ENCODE results near the gene OCA2. TPM values are rescaled to one million over a fixed set of nuclear protein-coding genes. Genes with fewer than 3 reads are reported as not detected.

OCA2 gene
- total RNA-seq, 1 experiment from 2014 or later: 0.13 TPM

- Histone ChIP-seq H3K9me3 (ENCODE audit: control insufficient read depth, insufficient read depth, low read depth, low read length) (no peaks in the 10 kb centered on the region), H3K27ac (ENCODE audit: low read length) (no peak overlapping the region), H3K4me3 (ENCODE audit: low read depth in 2 of 2, low read length in 2 of 2) (peak overlapping the region; percentile 22 to 26), H3K36me3 (ENCODE audit: control insufficient read depth, insufficient read depth, low read length) (no peaks in the 10 kb centered on the region), H3K27me3 (ENCODE audit: control insufficient read depth, insufficient read depth, low read length) (no peaks in the 10 kb centered on the region), H3K4me1 (ENCODE audit: control insufficient read depth, insufficient read depth, low read length) (no peaks in the 10 kb centered on the region)
- no TSS peak for BruUV-seq (replicated peaks)
- peak; percentile 78 for ATAC-seq
- in situ Hi-C loops (cut with HindIII; ENCODE audit: low pct_unique_long_range_greater_than_20kb, low sequenced_read_pairs) (no loop called here), intact Hi-C loops (cut with micrococcal nuclease; ENCODE audit: unreplicated experiment) (no loop called here)
- DNase-seq (ENCODE audit: low read depth, low spot score): no peak
- CTCF ChIA-PET: no interaction called here
- POLR2A ChIA-PET: no interaction called here
- no peak for TF ChIP-seq SIN3A (IDR thresholded peaks at IDR 0.05; ENCODE audit: borderline replicate concordance, insufficient read depth, low read depth, low read length)
- no peak for TF ChIP-seq POLR2AphosphoS5 (IDR thresholded peaks at IDR 0.05; ENCODE audit: low read depth, low read length)
- no peak for TF ChIP-seq TCF7L2 (IDR thresholded peaks at IDR 0.05; ENCODE audit: low read depth, low read length)
- no peak for TF ChIP-seq CTCF (IDR thresholded peaks at IDR 0.05)
- no peak for TF ChIP-seq REST (IDR thresholded peaks at IDR 0.05; ENCODE audit: insufficient read depth in 1 of 2, low read depth in 2 of 2, low read length in 1 of 2)
Measured at GRCh38 chr15:28106294-28107110, 7.4 kb upstream of the OCA2 start.

- no peak overlapping the region for H3K4me3 ChIP-seq (ENCODE audit: low read depth in 2 of 2, low read length in 2 of 2)
- H3K27me3 ChIP-seq (ENCODE audit: control insufficient read depth, insufficient read depth, low read length): no peaks in the 10 kb centered on the region
- in situ Hi-C loops (cut with HindIII; ENCODE audit: low pct_unique_long_range_greater_than_20kb, low sequenced_read_pairs) (no loop called here), intact Hi-C loops (cut with micrococcal nuclease; ENCODE audit: unreplicated experiment) (no loop called here)
- H3K27ac ChIP-seq (ENCODE audit: low read length): no peak overlapping the region
- TF ChIP-seq SIN3A (IDR thresholded peaks at IDR 0.05; ENCODE audit: borderline replicate concordance, insufficient read depth, low read depth, low read length): no peak
- no peaks in the 10 kb centered on the region for H3K36me3 ChIP-seq (ENCODE audit: control insufficient read depth, insufficient read depth, low read length)
- DNase-seq (ENCODE audit: low read depth, low spot score) (no peak), ATAC-seq (no peak)
- CTCF ChIA-PET: no interaction called here
- POLR2A ChIA-PET: no interaction called here
- no peaks in the 10 kb centered on the region for H3K4me1 ChIP-seq (ENCODE audit: control insufficient read depth, insufficient read depth, low read length)
- no peaks in the 10 kb centered on the region for H3K9me3 ChIP-seq (ENCODE audit: control insufficient read depth, insufficient read depth, low read depth, low read length)
- no TSS peak for BruUV-seq (replicated peaks)
Measured at GRCh38 chr15:28105793-28106192, 6.7 kb upstream of the OCA2 start.

GRCh38 chr15:28105224-28105791, 6.2 kb upstream of the OCA2 start:
- ChIA-PET CTCF (no interaction called here), POLR2A (no interaction called here)
- no peaks in the 10 kb centered on the region for H3K4me1 ChIP-seq (ENCODE audit: control insufficient read depth, insufficient read depth, low read length)
- H3K27ac ChIP-seq (ENCODE audit: low read length): no peak overlapping the region
- in situ Hi-C loops (cut with HindIII; ENCODE audit: low pct_unique_long_range_greater_than_20kb, low sequenced_read_pairs) (no loop called here), intact Hi-C loops (cut with micrococcal nuclease; ENCODE audit: unreplicated experiment) (no loop called here)
- no peak overlapping the region for H3K4me3 ChIP-seq (ENCODE audit: low read depth in 2 of 2, low read length in 2 of 2)
- no peaks in the 10 kb centered on the region for H3K36me3 ChIP-seq (ENCODE audit: control insufficient read depth, insufficient read depth, low read length)
- TF ChIP-seq POLR2AphosphoS5 (IDR thresholded peaks at IDR 0.05; ENCODE audit: low read depth, low read length): no peak
- TF ChIP-seq REST (IDR thresholded peaks at IDR 0.05; ENCODE audit: insufficient read depth in 1 of 2, low read depth in 2 of 2, low read length in 1 of 2): no peak
- TF ChIP-seq TCF7L2 (IDR thresholded peaks at IDR 0.05; ENCODE audit: low read depth, low read length): no peak
- TF ChIP-seq SIN3A (IDR thresholded peaks at IDR 0.05; ENCODE audit: borderline replicate concordance, insufficient read depth, low read depth, low read length): no peak
- no peak for TF ChIP-seq CTCF (IDR thresholded peaks at IDR 0.05)
- no peaks in the 10 kb centered on the region for H3K9me3 ChIP-seq (ENCODE audit: control insufficient read depth, insufficient read depth, low read depth, low read length)
- DNase-seq (ENCODE audit: low read depth, low spot score): no peak
- no peak for ATAC-seq
- no peaks in the 10 kb centered on the region for H3K27me3 ChIP-seq (ENCODE audit: control insufficient read depth, insufficient read depth, low read length)
- BruUV-seq (replicated peaks): no TSS peak

Measured in Panc1 (cell line).